ENCODE measurements around the gene GABBR2.

Gene GABBR2

DNA sequence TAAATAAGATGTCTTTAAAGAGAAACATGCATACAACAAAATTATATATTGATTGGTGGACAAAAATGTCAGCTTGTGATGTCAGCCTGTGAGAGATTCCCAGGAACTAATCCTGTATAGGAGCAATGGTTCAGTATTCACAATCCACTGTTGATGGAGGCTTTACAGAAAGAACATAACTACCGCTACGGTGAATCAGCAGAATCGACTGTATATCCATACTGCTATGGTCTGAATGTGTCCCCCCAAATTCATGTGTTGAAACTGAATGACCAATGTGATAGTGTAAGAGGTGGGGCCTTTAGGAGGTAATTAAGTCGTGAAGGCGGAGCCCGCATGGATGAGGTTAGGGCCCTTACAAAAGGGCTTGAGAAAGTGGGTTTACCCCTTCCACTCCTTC lies 412.9 kb downstream of the GABBR2 start:
- no peak for TF ChIP-seq RAD21 (IDR thresholded peaks at IDR 0.05; ENCODE audit: low read depth)
- no peak for TF ChIP-seq FOXM1 (IDR thresholded peaks at IDR 0.05; ENCODE audit: borderline replicate concordance, low read depth)
- no peak for TF ChIP-seq MAX (IDR thresholded peaks at IDR 0.05)

- no peak for TF ChIP-seq TEAD4 (IDR thresholded peaks at IDR 0.05)
- TF ChIP-seq USF1 (IDR thresholded peaks at IDR 0.05): no peak
- TF ChIP-seq NFIC (IDR thresholded peaks at IDR 0.05): no peak
- TF ChIP-seq MAX (IDR thresholded peaks at IDR 0.05): no peak
- TF ChIP-seq RAD21 (IDR thresholded peaks at IDR 0.05; ENCODE audit: low read depth): no peak
- TF ChIP-seq EP300 (IDR thresholded peaks at IDR 0.05; ENCODE audit: borderline replicate concordance): no peak
- no peak for TF ChIP-seq REST (IDR thresholded peaks at IDR 0.05; ENCODE audit: low read depth)
- TF ChIP-seq TAF1 (IDR thresholded peaks at IDR 0.05; ENCODE audit: low read depth): no peak
- no peak for TF ChIP-seq YY1 (IDR thresholded peaks at IDR 0.05; ENCODE audit: low read depth)
- no peak for TF ChIP-seq TCF12 (IDR thresholded peaks at IDR 0.05; ENCODE audit: low read depth)
- TF ChIP-seq EGR1 (IDR thresholded peaks at IDR 0.05): no peak
- no peak for TF ChIP-seq FOXM1 (IDR thresholded peaks at IDR 0.05; ENCODE audit: borderline replicate concordance, low read depth)
- TF ChIP-seq CEBPB (IDR thresholded peaks at IDR 0.05): no peak
- no peak for TF ChIP-seq ZBTB7A (IDR thresholded peaks at IDR 0.05; ENCODE audit: low read depth)
- TF ChIP-seq CREB1 (IDR thresholded peaks at IDR 0.05; ENCODE audit: low read depth): no peak
These were observed 416.9 kb downstream of the GABBR2 start for GRCh38 chr9:98291820-98292219.

DNA sequence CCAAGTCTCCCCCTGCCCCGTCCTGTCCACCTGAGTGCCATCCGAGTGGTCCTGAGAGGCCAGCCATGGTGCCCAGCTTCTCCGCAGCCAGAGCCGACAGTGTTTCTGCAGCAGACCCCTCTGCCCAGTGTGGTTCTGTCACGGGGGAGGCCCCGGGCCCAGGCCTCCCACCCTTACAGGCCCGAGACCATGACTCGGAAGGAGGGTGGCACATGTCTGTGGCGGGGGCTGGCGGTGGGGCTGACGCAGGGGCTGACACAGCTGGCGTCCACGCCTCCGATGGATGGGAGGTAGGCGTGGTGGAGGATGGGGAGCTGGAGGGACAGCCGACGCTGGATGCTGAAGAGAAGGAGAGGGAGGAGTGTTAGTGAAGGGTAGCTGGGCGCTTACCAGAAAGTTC lies 418.3 kb downstream of the GABBR2 start:
- TF ChIP-seq TEAD4 (IDR thresholded peaks at IDR 0.05) (no peak), USF1 (IDR thresholded peaks at IDR 0.05) (no peak), EGR1 (IDR thresholded peaks at IDR 0.05) (no peak), MAX (IDR thresholded peaks at IDR 0.05) (no peak), FOXM1 (IDR thresholded peaks at IDR 0.05; ENCODE audit: borderline replicate concordance, low read depth) (no peak), REST (IDR thresholded peaks at IDR 0.05; ENCODE audit: low read depth) (no peak), TCF12 (IDR thresholded peaks at IDR 0.05; ENCODE audit: low read depth) (no peak), CEBPB (IDR thresholded peaks at IDR 0.05) (no peak), TAF1 (IDR thresholded peaks at IDR 0.05; ENCODE audit: low read depth) (no peak)

DNA sequence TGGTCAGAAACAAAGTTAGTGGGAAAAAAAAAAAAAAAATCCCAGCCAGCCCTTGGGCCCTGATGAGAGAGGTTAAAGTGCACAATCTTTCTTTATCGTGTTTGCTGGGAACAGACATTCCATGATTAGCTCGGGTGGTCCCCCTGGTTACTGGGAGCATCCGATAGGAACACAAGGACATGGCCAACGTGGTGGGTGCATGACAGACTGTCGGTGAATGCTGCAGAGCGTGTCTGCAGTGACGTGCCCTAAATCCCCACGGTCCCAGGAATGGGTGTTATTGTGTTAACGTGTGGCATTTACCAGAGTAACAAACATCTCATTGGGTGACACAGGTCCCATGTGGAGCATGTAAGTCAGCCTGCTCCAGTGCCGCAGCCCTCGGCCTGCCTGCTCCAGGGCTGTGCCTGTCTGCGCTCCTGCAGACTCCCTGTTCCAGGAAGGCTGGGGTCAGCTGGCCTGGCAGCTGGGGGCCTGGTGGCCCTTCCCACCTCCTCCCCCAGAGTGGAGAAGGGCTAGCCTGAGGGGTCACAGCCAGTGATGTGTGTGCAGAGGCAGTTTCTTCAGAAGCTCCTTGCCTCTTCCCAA lies 419.0 kb downstream of the GABBR2 start:
- TF ChIP-seq NFIC (IDR thresholded peaks at IDR 0.05) (no peak), EP300 (IDR thresholded peaks at IDR 0.05; ENCODE audit: borderline replicate concordance) (no peak), ZBTB7A (IDR thresholded peaks at IDR 0.05; ENCODE audit: low read depth) (no peak), YY1 (IDR thresholded peaks at IDR 0.05; ENCODE audit: low read depth) (no peak), FOXM1 (IDR thresholded peaks at IDR 0.05; ENCODE audit: borderline replicate concordance, low read depth) (no peak)

GRCh38 chr9:98288881-98289280 lies 419.9 kb downstream of the GABBR2 start:
- no peak for TF ChIP-seq MAX (IDR thresholded peaks at IDR 0.05)
- TF ChIP-seq FOXM1 (IDR thresholded peaks at IDR 0.05; ENCODE audit: borderline replicate concordance, low read depth): no peak
- no peak for TF ChIP-seq ZBTB7A (IDR thresholded peaks at IDR 0.05; ENCODE audit: low read depth)
- no peak for TF ChIP-seq TAF1 (IDR thresholded peaks at IDR 0.05; ENCODE audit: low read depth)
- TF ChIP-seq TEAD4 (IDR thresholded peaks at IDR 0.05): no peak
- TF ChIP-seq TCF12 (IDR thresholded peaks at IDR 0.05; ENCODE audit: low read depth): no peak
- no peak for TF ChIP-seq EGR1 (IDR thresholded peaks at IDR 0.05)
- no peak for TF ChIP-seq EP300 (IDR thresholded peaks at IDR 0.05; ENCODE audit: borderline replicate concordance)
- no peak for TF ChIP-seq REST (IDR thresholded peaks at IDR 0.05; ENCODE audit: low read depth)
- TF ChIP-seq RAD21 (IDR thresholded peaks at IDR 0.05; ENCODE audit: low read depth): no peak
- no peak for TF ChIP-seq CEBPB (IDR thresholded peaks at IDR 0.05)
- no peak for TF ChIP-seq USF1 (IDR thresholded peaks at IDR 0.05)
- TF ChIP-seq CREB1 (IDR thresholded peaks at IDR 0.05; ENCODE audit: low read depth): no peak
- no peak for TF ChIP-seq NFIC (IDR thresholded peaks at IDR 0.05)
- TF ChIP-seq YY1 (IDR thresholded peaks at IDR 0.05; ENCODE audit: low read depth): no peak
